Activated CD8-positive, alpha-beta T cell treated with anti-CD3 and anti-CD28 coated beads for 36 hours (primary cell): ENCODE data around the gene HAAO. TPM values are rescaled to one million over a fixed set of nuclear protein-coding genes. Genes with fewer than 3 reads are reported as not detected.

Experiments
- ATAC-seq: fragments of 200-7000 bp; cut with Tn5 transposase; one replicate; pipeline ENCODE4 v1.10.0; 2021; ENCODE audit warnings: mild to moderate bottlenecking, moderate library complexity
- CTCF ChIA-PET: fragments of 350-600 bp; sonication (Branson Sonifier 250); formaldehyde crosslinking; loops from one replicate; lab custom pipeline; 2021; ENCODE audit warnings: antibody characterized with exemption; lab: Charles Lee
- POLR2A ChIA-PET: fragments of 350-600 bp; sonication (Branson Sonifier 250); formaldehyde crosslinking; loops from one replicate; lab custom pipeline; 2021; ENCODE audit warnings: antibody characterized with exemption; lab: Charles Lee
- DNase-seq: peaks from one replicate; pipeline ENCODE4 v3.0.0-alpha.2; 2020
- H3K27ac Mint-ChIP-seq: one replicate; pipeline ENCODE4 v1.8.0; 2021; ENCODE audit warnings: mild to moderate bottlenecking, mixed read lengths
- H3K27me3 Mint-ChIP-seq: one replicate; pipeline ENCODE4 v1.8.0; 2021; ENCODE audit warnings: mixed read lengths
- H3K36me3 Mint-ChIP-seq: one replicate; pipeline ENCODE4 v1.8.0; 2021; ENCODE audit warnings: low read depth, mixed read lengths
- H3K4me1 Mint-ChIP-seq: one replicate; pipeline ENCODE4 v1.8.0; 2021; ENCODE audit warnings: low read depth, mixed read lengths
- H3K4me3 Mint-ChIP-seq: one replicate; pipeline ENCODE4 v1.8.0; 2021; ENCODE audit warnings: mild to moderate bottlenecking, moderate library complexity, mixed read lengths
- H3K9me3 Mint-ChIP-seq: one replicate; pipeline ENCODE4 v1.8.0; 2021; ENCODE audit warnings: mixed read lengths
- intact Hi-C: fragments of 100-400 bp; cut with micrococcal nuclease; formaldehyde crosslinking; loops from one replicate; pipeline ENCODE4 v1.10.0; 2022
- total RNA-seq, 2 experiments: library from RNA; stranded (reverse); gene quantifications; one replicate each; pipeline ENCODE4 v1.2.3, GENCODE V29; 2021
- TF ChIP-seq, protein P1 (sequence below): fragments of 200-600 bp; IDR thresholded peaks from one replicate; pipeline ENCODE4 v1.8.0; 2022; ENCODE audit warnings: antibody characterized with exemption, mild to moderate bottlenecking

Gene HAAO
- total RNA-seq, 2 experiments from 2014 or later: 0.63 to 1.0 TPM

DNA sequence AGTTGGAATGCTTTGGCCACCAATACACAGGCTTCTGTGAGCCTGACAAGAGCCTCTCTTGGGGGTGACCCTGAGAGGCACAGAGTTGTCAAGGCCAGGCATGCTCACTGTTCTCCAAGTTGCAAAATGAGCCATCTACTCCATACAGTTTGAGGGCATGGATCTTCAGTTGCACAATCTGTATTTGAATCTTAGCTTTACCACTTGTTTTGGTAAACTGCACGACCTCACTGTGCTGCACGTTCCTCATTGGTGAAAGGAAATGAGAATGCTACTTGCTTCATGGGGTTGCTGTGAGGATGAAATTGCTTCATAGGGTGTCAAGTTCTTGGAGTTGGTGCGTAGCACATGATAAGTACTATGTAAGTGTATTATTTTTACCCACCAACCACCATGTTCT, 12.0 kb upstream of the HAAO start:
- Mint-ChIP-seq H3K36me3 (no peaks in the 10 kb centered on the region), H3K4me1 (peaks cover 16% of the 10 kb centered on the region), H3K4me3 (no peak overlapping the region), H3K9me3 (no peaks in the 10 kb centered on the region), H3K27me3 (no peaks in the 10 kb centered on the region), H3K27ac (no peak overlapping the region)
- ATAC-seq (no peak), DNase-seq (no peak)
- TF ChIP-seq, protein P1, sequence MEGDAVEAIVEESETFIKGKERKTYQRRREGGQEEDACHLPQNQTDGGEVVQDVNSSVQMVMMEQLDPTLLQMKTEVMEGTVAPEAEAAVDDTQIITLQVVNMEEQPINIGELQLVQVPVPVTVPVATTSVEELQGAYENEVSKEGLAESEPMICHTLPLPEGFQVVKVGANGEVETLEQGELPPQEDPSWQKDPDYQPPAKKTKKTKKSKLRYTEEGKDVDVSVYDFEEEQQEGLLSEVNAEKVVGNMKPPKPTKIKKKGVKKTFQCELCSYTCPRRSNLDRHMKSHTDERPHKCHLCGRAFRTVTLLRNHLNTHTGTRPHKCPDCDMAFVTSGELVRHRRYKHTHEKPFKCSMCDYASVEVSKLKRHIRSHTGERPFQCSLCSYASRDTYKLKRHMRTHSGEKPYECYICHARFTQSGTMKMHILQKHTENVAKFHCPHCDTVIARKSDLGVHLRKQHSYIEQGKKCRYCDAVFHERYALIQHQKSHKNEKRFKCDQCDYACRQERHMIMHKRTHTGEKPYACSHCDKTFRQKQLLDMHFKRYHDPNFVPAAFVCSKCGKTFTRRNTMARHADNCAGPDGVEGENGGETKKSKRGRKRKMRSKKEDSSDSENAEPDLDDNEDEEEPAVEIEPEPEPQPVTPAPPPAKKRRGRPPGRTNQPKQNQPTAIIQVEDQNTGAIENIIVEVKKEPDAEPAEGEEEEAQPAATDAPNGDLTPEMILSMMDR: no peak
- intact Hi-C loops: no loop called here
- ChIA-PET POLR2A (no interaction called here), CTCF (interaction anchor here (1.2 to 1.3 kb wide), 2 partner anchors 9 to 24 kb away, joined by 3 read pairs; no protein-coding TSS in a partner anchor)

DNA sequence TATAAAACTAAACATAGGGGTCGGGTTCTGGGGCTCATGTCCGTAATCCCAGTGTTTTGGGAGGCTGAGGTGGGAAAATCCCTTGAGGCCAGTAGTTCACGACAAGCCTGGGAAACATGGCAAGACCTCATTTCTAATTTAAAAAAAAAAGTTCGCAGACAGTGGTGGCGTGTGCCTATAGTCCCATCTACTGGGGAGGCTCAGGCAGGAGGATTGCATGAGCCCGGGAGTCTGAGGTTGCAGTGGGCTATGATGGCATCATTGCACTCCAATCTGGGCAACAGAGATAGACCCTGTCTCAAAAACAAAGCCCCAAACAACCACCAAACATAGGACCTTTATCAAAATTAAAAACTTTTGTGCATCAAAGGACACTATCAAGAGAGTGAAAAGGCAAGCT, 9.8 kb upstream of the HAAO start:
- Mint-ChIP-seq H3K4me1 (peaks cover 15% of the 10 kb centered on the region), H3K9me3 (no peaks in the 10 kb centered on the region), H3K36me3 (no peaks in the 10 kb centered on the region), H3K4me3 (no peak overlapping the region), H3K27ac (no peak overlapping the region), H3K27me3 (no peaks in the 10 kb centered on the region)
- no peak for ATAC-seq
- TF ChIP-seq, protein P1: no peak
- POLR2A ChIA-PET: interaction anchor here (3.2 kb wide), 1 partner anchor 8 kb away, joined by 25 read pairs; no protein-coding TSS in a partner anchor
- intact Hi-C loops: no loop called here
- CTCF ChIA-PET: interaction anchor here (1.1 kb wide), 1 partner anchor 9 kb away, joined by 3 read pairs; no protein-coding TSS in a partner anchor
- DNase-seq: no peak

DNA sequence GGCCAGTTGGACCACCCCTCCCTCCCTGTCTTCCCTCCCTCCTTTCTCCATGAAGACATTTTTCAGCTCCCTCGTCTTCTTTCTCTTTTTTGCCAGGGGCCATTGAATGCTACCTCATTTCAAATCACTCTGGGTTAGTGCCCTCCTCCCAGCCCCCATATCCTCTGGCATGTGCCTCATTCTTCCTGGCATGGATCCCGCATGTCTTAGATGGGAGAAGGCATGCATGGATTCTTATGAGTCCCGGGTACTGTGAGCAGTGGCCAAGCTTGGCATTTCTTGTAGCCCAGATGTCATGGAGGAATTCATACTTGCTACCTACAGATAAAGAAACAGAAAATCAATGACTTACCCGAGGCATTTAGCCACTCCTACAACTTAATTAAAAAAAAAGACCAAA, 9.0 kb upstream of the HAAO start:
- TF ChIP-seq, protein P1: no peak
- ChIA-PET CTCF (interaction anchor here (2.6 kb wide), 1 partner anchor 9 kb away, joined by 15 read pairs; no protein-coding TSS in a partner anchor), POLR2A (interaction anchor here (3.2 kb wide), 1 partner anchor 9 kb away, joined by 25 read pairs; no protein-coding TSS in a partner anchor)
- no peak for DNase-seq
- no peak overlapping the region for H3K27ac Mint-ChIP-seq
- H3K36me3 Mint-ChIP-seq: no peaks in the 10 kb centered on the region
- H3K9me3 Mint-ChIP-seq: no peaks in the 10 kb centered on the region
- ATAC-seq: no peak
- peaks cover 20% of the 10 kb centered on the region for H3K4me1 Mint-ChIP-seq
- intact Hi-C loops: no loop called here
- no peak overlapping the region for H3K4me3 Mint-ChIP-seq
- no peaks in the 10 kb centered on the region for H3K27me3 Mint-ChIP-seq

DNA sequence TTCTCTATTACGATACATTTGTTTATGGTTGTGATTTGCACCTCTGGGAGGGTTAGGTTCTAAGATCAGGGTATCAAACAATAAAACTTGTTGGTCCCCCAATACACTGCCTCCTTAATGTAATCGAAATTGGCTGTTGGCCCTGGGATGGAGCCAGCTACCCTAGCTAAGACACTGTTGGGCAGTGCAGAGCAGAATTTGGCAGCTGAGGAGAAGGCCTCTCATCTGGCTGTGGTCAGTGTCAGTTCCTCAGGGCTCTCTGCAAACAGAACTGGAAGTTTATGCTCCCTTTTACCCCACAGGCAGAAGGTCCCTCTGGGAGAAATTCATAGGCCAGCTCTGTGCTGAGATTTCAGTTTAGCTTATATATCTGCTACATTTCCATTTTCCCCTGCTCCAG, 8.6 kb upstream of the HAAO start:
- DNase-seq (no peak), ATAC-seq (no peak)
- Mint-ChIP-seq H3K4me1 (peaks cover 24% of the 10 kb centered on the region), H3K27me3 (no peaks in the 10 kb centered on the region), H3K27ac (no peak overlapping the region), H3K9me3 (no peaks in the 10 kb centered on the region), H3K4me3 (no peak overlapping the region), H3K36me3 (no peaks in the 10 kb centered on the region)
- intact Hi-C loops: no loop called here
- ChIA-PET CTCF (interaction anchor here (1.5 to 2.6 kb wide), 2 partner anchors 9 to 27 kb away, joined by 7 to 15 read pairs; no protein-coding TSS in a partner anchor), POLR2A (interaction anchor here (3.2 kb wide), 1 partner anchor 9 kb away, joined by 25 read pairs; no protein-coding TSS in a partner anchor)
- TF ChIP-seq, protein P1: no peak

DNA sequence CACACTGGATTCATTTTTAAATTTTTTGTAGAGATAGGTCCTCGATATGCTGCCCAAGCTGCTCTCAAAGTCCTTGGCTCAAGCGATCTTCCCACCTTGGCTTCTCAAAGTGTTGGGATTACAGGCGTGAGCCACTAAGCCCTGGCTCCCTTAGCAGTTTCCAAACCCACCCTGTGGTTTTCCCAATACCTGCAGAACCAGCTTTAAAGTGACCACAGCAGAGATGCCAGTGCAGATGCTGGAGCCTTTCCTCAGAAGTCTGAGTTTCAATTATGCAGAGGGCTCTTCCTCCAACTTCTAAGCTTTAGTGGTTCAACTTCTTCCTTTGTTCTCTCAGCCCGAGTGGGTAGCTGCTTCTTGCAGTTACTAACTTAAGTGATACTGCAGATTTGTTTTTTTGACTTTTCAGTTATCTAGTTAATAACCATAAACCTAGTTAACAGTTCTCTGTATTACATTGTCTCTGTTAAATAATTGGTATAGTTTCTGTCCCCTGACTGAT, 8.1 kb upstream of the HAAO start:
- ATAC-seq (no peak), DNase-seq (no peak)
- H3K27ac Mint-ChIP-seq: no peak overlapping the region
- H3K9me3 Mint-ChIP-seq: no peaks in the 10 kb centered on the region
- no peaks in the 10 kb centered on the region for H3K27me3 Mint-ChIP-seq
- CTCF ChIA-PET: interaction anchor here (1.5 to 2.6 kb wide), 2 partner anchors 10 to 28 kb away, joined by 7 to 15 read pairs; no protein-coding TSS in a partner anchor
- no peaks in the 10 kb centered on the region for H3K36me3 Mint-ChIP-seq
- TF ChIP-seq, protein P1: no peak
- H3K4me1 Mint-ChIP-seq: peaks cover 29% of the 10 kb centered on the region
- POLR2A ChIA-PET: interaction anchor here (3.2 kb wide), 1 partner anchor 10 kb away, joined by 25 read pairs; no protein-coding TSS in a partner anchor
- intact Hi-C loops: no loop called here
- no peak overlapping the region for H3K4me3 Mint-ChIP-seq
